NCI-H2171 treated with DMSO at 0.1 percent for 48 hours (cell line): ENCODE measurements around the gene UBE2E1.

ENCODE experiments used
- DNase-seq: peaks from one replicate; lab custom pipeline; 2025; lab: John Stamatoyannopoulos, UW

Gene UBE2E1

DNA sequence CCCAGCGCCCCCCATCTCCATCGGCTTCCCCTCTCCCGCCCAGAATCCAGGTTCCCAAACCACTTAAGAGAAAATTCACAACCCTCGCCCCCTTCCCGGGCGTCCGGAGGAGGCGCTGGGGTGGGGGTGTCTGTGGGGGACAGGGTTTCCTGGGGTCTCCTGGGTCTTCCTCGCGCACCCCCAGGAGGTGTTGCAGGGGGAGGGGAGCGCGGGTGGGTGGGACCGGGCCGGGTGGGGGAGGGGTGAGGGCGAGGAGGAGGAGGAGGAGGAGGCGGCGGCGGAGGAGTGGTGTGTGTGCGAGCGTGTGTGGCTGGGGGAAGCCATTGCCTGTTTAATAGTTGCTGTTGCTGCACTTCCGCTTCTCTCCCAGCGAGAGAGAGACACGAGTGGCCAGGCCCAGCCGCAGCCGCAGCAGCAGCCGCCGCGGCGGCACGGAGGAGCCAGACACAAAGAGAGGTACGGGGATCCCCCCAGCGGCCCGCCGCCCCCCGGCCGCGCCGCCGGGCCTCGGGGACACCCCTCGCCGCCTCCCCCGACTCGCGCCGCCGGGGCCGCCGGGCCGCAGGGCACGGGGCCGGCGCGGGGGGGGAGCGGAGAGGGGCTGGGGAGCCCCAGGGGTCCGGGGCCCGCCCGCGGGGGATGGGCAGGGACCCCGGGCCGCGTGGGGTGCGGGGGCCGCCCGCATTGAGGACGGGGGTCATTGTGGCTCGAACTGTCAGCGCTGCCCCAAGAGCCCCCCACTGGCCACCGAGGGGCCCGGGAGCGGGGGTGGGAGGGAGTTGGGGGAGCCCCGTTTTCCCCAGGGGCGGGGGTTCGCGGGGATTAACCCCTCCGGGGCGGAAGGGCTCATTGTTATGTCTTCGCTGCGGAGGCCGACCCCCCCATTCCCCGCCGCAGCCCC is at the start of gene UBE2E1:
Gene UBE2E1 (plus strand): TSS at position 323 of the 901 bp plus-strand sequence. CDS start 1,315 bp downstream, outside the sequence.
- peak; percentile 14 for DNase-seq

DNA sequence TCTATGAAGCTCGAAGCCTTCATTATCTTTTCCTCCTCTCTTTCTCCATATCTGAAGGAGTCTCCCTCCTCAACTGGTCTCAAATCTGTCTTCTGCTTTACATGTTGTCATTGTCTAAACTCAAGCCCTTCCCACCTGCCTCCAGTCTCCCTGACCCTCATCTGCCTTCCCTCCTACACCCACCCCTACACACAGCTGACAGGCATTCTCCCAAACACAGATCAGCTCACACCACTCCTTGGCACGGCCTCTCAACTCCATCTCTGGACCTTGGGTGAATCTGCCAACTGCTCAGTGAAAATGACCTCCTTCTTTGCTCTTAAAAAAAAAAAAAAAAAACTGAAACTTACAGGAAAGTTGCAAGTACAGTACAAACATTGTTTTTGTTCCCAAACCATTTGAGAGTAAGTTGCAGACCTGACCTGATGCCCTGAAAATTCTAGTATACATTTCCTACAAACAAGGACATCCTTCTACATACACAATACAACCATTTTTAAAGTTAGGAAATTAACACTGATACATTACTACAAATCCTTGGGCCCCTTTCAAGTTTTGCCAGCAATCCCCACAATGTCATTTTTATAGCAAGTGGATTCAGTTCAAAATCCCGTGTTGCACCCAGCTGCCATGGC is 49.4 kb upstream of the UBE2E1 start:
- DNase-seq: no peak

DNA sequence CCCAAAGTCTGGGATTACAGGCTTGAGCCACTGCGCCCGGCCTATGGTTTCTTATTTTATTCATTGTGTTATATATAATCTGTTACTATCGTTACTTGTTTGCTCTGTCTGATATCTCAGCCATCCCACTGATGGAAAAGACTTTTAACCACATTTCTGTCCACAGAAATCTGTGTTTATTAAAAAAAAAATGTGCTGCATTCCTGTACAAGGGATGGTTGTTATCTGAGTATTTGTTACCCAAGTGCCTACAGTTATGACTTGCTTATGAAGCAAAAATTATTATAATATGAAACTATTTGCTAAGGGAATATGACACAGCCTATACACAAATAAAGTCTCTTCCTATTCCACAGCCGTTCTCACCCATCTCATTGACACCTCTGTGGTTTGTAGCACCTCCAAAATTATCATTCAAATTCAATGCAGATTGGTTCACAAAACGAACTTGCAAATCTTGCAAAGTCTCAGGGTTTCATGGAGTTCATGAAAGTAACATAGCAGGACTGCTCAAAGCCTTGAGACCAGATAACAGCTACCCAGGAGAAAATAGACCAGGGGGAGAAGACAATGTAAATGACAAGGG is 47.4 kb upstream of the UBE2E1 start:
- no peak for DNase-seq

DNA sequence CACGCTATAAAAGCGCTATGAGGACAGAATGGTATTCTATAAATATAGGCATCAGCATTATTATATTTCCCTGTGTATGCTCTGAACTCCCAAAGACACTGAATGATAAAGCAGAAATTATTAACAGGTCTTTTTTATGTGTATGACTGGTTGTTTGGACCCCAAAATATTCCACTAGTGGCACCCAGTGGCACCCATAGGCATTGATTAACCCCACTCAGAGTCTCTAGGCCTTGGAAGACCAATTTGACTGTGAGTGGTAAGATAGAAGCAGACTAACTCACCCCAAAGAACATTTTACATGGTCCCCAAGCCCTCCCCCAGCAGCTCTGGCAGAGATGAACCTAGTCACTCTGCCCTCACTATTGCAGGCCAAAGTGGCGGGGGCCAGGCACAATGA is 45.4 kb upstream of the UBE2E1 start:
- no peak for DNase-seq

DNA sequence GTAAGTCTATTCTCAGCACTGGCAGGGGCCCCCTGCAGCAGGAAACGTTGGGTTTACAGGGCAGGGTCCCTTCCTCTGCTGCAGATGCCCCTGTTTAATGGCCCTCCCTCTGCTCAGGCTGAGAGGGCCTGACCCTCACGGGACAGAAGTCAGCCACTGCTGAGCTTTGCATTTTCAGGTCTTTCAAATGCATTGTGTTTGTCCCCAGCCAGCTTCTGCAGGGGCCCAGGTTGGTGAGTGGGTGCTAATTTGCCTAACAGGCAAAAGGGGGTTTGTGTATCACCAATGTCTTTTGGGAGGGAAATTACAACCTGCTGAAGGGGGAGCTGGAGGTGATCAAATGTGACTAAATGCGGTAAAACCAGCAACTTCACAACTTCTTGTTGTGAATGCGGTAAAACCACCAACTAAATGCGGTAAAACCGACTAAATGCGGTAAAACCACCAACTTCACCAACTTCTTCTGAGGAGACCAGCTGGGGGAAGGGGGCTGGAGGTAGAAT is 44.8 kb upstream of the UBE2E1 start:
- DNase-seq: no peak

DNA sequence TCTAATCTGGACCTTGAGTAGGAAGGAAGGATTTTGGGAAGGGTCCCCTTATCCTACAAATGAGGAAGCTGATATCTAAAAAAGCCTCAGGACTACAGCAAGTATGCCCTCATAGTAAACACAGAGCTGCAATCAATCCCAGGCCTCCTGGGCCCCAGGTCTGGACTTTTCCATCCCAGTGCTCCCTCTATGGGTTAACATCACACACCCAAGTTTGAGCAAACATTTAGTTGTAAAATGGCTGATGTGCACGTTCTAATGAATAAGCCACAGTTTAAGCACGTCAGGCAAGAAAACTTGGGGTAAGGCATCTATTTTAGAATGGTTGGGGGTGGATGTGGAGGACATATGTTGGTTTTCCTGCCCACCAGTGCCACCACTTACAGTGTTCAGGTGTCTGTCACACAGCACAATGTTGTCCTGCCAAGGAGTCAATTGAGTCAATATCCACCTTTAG is 44.3 kb upstream of the UBE2E1 start:
- DNase-seq: no peak

DNA sequence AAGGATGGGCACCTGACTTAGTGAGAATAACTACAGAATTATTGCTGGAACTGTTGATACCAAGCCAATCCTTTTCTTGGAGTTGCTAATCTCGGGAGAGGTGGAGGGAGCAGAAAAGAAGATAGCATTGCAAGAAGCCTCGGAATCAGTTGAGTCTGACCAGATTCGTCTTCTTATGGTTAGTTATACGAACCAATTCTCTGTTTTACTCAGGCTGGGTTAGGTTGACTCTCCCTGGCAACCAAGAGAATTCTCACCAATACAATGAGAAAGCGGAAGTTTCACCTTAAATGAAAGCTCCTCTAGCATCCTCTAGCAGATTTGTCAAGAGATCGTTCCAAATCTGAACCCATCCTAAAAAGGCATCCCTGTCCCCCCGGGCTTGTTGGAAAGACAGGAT is 43.5 kb upstream of the UBE2E1 start:
- no peak for DNase-seq

DNA sequence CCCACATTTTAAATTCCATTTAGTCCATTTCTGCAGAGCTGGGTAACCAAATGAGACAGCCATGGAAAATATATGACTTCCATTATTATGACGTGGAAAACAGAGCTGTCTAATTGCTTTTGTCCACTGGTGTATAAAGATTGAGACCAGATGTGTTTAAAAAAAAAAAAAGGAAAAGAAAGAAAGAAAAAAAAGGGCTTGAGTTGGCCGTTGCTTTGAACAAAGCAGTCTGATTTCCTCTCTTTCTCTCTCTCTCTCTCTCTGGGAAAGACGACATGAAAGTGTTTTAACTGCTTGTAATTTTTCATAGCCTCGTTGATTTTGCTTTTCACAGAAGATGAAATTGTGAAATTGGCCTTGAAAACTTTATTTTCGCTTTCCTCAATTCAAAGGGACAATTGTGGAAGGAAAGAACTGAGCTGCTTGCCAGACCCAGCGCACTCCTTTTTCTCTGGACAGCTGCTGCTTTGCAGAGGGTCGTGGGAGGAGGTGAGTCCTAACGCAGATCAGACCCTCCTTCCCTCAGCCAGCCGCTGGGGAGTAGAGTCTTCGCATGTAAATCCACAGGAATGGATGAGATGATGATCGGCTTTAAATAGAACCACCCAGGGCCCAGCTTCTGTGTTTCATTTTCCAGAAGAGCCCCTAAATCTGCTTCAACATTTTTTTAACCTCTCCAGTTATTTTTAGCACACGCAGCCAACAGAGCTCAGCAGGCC is 42.8 kb upstream of the UBE2E1 start:
- DNase-seq: no peak

DNA sequence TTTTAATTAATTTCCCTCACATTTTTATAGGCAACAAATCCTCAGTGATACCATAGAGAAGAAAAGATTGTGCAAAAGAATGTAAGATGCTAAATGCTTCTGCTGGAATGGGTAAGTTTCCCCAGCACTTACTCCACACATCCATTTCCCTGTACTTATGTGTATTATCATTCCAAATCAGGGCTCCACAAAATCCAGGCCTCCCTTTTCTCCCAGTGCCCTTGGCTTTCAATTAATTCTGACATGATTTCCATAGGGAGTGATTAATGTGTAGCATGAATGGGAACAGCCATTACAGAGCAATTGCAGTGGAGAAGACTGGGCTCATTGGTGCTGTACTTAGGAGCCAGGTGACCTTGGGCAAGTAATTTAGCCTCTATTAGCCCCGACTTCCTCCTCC is 41.3 kb upstream of the UBE2E1 start:
- no peak for DNase-seq

DNA sequence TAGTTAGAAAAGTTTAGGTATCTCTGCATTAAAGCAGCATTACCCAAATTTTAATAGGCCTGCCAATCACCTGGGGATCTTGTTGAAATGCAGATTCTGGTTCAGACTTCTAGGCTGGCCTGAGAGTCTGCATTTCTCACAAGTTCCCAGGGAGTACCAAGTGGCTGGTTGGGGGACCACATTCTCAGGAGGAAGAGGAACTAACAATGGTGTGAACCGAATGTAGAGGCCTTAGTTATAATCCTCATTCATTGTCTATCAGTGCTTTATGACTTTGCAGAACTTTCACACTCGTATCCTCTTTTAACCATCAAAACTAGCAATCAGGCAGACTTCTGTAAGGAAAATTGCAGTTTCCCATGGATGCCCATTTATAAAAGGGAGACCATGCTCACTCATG is 38.2 kb upstream of the UBE2E1 start:
- DNase-seq: no peak

DNA sequence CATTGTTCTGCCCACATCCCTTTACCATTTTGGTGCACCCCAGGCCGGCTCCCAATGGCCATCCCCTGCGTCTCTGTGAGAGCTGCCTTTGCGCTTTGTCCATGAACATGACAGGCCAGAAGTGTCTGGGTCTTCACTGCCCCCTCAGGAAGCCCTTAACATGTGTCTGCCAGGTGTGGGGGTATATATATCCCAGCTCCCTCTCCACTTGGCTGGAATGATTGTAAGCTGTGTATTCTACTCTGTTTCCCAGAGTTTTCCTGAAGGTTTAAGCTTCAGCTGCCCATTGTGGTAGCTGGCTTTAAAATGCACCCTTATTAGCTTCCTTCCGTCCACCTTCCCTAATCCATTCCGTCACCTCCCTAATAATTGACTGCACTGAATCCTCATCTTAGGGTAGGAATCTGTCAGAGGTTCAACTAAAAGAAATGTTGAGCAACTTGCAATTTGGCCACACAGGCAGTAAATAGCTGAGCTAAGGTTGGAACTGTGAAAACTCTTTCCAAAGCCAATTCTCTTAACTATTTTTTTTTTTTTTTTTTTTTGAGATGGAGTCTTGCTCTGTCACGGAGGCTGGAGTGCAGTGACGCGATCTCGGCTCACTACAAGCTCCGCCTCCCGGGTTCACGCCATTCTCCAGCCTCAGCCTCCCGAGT is 30.4 kb upstream of the UBE2E1 start:
- no peak for DNase-seq

DNA sequence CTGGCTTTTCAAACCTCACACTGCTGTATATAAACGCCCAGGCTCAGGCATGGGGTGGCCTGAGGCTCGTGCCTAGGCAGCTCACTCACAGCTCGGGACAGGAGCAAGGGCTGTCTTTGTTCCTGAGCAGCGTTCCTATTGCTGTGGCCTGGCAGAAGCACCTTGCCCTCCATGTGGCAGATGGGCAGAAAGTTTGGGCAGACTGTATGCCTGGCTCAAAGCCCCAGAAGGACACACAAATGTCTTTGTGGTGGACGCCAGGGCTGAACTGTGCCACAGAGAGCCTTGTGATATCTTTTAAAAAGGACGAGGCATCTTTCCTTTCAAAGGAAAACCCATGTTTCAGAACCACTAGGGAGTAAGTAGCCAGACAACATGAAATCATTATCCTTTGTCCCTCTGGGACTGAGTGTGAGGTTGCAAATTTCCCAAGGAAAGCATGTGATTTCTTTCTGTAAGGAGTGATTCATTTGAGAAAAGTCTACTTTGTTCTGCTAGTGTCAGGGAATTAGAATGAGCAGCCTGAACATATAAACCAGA is 29.3 kb upstream of the UBE2E1 start:
- no peak for DNase-seq

DNA sequence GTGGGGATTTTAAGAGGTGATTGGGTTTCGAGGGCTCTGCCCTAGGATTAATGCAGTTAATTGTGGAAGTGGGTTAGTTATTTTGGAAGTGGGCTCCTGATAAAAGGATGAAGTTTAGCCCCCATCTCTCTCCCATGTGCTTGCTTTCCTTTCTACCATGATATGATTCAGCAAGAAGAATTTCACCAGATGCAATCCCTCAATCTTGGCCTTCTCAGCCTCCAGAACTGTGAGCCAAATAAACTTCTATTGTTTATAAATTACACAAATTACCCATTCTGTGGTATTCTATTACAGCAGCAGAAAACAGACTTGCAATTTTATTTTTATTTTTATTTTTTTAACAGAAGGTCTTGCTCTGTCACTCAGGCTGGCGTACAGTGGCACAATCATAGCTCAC is 27.3 kb upstream of the UBE2E1 start:
- DNase-seq: no peak

DNA sequence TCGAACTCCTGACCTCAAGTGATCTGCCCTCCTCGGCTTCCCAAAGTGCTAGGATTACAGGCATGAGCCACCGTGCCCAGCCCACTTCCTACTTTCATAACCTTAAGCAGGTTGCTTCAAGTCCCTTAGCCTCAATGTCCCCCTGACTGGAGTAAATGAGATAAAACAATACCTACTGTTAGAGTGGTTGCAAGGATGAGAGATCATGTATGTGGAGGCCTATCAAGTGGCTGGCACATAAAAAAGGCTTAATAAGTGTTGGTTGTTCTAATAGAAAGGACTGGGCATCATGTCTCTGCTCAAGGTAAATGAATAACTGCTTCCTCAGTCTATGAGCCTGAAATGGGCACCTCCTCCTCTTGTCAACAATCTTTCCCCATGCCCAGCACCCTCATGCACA is 25.9 kb upstream of the UBE2E1 start:
- no peak for DNase-seq

DNA sequence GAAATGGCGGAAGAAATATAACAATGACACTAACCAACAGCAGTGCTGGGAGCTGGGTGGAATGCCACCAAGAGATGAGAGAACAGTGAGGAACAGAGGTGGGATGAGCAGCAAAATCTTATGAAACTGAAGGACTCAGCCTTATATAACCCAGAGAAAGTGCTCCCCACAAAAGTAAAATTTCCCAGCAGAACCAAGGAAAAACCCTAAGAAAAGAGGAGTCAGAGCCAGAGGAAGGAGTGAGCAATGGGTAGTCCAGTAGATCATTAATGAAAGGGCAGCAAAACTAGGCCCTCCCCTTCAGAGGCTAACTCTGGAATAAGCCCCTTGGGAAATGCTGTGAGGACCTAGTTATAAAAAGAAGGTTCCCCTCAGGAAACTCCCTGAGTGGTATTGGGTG is 24.7 kb upstream of the UBE2E1 start:
- DNase-seq: no peak

DNA sequence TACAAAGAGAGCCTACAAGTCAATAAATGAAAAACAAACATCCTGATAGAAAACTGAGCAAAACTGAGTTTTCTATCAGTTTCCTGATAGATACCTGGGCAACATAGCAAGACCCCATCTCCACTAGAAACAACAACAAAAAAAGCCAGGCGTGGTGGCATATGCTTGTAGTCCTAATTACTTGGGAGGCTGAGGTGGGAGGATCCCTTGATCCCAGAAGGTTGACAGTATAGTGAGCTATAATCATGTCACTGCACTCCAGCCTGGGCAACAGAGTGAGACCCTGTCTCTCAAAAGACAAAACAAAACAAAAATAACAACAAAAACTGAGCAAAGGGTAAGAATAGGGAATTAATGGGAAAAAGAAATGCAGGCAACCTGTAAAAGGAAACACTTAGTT is 23.9 kb upstream of the UBE2E1 start:
- no peak for DNase-seq

DNA sequence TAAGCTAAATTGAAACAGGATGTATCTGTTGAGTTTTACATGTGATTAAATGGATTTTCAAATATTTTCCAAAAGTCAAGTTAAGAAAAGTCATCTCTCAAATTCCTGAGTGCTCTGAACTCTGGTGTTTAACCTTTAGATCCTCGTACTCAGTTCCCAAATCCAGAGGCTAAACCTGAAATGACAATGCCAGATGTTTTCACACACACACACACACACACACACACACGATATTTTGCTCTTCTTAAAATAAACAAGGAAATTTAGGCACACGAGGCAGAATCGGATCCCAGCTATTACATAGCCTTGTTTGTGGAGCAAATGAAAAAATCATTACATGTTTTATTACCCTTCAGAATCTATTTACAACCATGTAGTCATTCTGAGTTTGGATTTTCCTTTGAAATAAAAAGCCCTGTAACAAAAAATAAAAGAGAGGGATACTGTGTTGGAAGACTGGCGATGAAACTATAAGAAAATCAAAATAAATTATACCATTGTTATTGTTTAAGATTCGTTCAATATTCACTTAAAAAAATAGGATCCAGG is 20.6 kb upstream of the UBE2E1 start:
- DNase-seq: no peak

DNA sequence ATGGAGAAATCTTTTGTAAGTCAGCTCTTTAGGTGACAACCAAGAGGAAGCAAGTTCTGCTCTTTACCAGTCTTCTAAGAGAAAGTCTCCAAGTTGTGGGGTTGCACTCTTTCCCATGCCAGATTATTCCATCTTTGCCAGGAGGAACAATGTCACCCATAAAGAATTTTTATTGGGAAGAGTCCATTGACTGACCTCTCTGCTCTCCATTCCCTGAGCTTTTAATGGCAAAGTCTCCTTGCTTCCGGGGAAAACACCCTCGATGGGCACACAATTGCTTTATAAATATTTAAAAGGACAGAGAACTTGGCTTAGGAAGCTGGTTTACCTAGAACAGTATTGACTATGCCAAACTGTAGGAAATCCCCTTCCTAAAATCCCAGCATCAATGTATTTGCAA is 19.9 kb upstream of the UBE2E1 start:
- DNase-seq: no peak

DNA sequence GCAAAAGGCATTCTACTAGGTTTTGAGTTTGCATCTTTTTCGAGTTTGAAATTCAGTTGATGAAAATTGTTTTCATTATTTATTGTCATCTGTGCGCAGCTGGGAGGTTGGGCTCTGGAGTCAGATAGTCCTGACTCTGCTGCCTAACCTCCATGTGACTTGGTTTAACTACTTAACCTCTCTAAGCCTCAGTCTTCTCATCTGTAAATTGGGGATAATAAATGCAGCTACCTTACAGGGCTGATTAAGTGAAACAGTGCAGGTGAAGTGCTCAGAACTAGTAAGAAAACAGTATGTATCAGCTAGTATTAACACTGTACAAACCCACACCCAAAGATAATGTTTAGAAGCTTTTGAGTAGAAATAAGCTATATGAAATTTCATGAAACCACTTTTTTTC is 14.1 kb upstream of the UBE2E1 start:
- no peak for DNase-seq

DNA sequence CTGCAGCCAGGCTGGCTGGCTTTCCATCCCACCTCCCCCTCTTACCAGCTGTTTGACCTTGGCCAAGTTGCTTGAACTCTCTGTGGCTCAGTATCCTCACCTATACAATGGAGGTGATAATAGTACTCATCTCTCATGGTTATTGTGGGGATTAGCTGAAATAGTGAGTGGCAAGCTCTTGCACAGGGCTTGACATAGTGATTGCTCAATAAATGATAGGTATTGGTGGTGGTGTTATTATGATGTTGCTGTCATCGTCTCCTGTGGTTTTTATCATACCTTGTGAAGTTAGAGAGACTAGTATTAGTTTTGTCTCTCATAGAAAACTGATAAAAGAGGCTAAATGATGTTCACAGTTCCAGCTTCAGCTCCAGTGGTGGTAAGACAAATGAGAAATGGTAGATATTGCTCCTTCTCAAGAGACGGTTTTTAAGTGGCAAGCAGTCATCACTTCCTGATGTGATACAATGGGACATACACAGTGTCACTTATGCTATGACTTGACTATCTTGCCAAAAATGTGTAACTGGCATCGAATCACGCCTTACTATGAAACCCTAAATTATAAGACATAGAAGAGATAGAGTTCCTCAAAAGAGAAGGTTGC is 12.1 kb upstream of the UBE2E1 start:
- DNase-seq: no peak

DNA sequence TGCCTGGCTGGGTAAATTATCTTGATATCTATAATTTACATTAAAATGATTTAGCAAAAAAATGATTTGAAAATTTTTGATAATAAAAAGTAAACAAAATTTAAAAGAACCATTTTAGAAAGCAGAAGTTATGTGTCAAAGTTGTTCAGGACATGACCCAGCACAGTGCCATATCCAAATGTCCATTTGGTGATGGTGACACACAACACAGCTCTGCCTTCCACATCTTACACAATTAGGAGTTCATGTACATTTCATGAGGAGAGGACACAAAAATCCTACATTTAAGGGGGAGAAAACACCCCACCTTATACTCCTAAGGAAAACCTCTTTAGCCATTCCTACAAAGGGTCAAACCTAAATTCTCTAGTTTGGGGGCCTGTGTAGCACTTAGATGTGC is 10.7 kb upstream of the UBE2E1 start:
- DNase-seq: no peak
